HG03045 (cell line): Measurements from ENCODE around the gene GDF10.

Experiments used
- ATAC-seq: cut with Tn5 transposase; IDR thresholded peaks from one replicate; pipeline ENCODE4 v1.9.1; 2021; ENCODE audit warnings: mild to moderate bottlenecking, moderate library complexity; ENCODE audit not compliant: unreplicated experiment

Gene GDF10

GRCh38 chr10:47299611-47300428, at the start of gene GDF10:
TSS of gene GDF10 (plus strand) at chr10:47300197. CDS start at chr10:47300652, 455 bp downstream.
- no peak for ATAC-seq

DNA sequence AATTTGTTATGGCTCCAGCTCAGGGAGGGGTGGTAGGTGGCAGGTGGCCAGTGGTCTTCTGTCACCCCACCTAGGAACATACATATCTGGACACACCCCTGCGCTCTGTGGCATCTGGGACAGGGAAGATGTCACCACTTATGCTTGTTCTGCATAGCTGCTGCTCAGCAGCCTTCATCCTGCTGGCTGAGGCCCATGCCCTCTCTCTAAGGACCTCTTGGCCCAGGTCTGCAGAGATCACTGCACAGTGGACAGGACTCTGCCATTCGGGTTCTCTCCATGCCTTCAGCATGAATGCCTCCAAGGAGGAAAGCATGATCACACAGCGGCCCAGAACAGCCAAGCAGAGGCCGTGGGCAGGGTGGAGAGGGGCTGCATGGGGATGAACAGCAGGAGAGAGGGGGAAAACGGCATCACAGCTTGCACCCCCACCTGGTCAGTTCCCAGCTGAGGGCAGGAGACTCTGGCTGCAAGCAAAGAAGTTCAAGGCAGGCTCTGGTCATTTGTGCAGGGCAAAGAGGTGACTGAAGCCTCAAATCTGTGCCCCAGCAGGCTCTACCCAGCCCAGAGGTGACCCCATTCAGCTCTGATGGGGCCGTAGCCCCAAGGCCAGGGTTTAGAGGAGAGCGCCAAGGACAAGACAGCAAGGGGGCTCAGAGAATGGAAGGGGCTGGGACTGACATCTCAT, 47.8 kb upstream of the GDF10 start:
- no peak for ATAC-seq

DNA sequence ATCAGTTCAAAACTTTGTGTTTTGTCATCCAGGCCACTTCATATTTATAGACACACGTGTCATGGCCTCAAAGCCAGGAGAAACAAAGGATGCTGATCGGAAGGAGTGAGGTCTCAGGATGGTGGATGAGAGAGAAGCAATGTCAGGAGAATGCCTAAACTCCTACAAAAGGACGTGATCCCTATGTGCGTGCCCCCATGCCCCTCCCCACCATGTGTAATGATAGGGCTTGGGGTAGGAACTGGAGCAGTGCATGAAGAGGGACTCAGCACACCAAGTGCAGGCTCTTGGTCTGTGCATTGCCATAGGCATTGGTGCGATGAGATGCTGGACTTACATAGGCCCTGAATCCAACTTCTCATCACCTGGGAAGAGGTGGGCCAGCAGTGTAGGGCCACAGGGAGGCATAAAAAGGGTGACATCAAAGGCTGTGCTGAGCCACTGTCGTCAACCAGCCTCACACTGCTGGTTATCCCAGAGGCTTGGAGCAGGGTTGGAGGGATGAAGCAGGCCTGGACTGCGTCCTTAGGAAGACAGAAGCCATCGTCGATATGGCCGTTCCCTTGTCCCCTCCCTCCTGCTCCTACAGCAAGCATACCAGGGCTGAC, 46.9 kb upstream of the GDF10 start:
- ATAC-seq, result no peak

GRCh38 chr10:47253651-47254375, 46.2 kb upstream of the GDF10 start:
- no peak for ATAC-seq

DNA sequence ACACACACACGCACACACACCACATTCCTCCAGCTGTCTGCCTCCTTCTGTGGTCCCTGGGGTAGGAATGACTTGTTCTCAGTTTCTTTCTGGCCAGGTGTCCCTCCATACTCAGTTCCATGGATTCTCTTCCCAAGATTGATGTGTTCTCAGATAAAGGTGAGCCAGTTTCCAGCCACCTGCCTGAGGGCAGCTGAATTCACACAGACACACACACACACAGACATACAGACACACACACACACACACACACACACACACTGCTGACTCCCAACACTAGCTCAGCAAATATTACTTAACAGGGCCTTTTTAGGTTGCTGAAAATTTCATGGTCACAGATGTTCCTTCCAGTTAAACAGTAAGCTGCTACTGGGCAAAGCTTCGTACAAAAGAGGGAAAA, 45.4 kb upstream of the GDF10 start:
- no peak for ATAC-seq

- no peak for ATAC-seq
These were observed 44.8 kb upstream of the GDF10 start for GRCh38 chr10:47255033-47255813.

DNA sequence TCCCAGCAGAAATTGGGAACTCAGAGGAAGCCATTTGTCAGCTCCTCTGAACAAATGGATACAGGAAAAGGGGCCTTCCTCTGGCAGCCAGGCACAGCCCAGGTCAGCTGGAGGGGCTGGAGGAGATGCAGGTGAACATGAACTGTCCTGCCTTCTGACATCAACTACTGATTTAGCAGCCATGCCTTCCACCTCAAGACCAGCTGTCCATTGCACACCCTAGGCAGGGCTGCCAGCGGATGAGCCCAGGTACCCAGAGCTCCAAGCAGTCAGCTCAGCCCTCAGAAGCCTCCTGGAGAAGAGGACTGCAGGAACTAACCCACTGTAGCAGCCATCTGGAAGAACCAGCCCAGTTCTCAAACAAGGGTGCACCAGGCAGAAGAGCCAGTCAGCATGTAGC, 44.1 kb upstream of the GDF10 start:
- ATAC-seq, result no peak

GRCh38 chr10:47256751-47257336, 43.2 kb upstream of the GDF10 start:
- no peak for ATAC-seq

DNA sequence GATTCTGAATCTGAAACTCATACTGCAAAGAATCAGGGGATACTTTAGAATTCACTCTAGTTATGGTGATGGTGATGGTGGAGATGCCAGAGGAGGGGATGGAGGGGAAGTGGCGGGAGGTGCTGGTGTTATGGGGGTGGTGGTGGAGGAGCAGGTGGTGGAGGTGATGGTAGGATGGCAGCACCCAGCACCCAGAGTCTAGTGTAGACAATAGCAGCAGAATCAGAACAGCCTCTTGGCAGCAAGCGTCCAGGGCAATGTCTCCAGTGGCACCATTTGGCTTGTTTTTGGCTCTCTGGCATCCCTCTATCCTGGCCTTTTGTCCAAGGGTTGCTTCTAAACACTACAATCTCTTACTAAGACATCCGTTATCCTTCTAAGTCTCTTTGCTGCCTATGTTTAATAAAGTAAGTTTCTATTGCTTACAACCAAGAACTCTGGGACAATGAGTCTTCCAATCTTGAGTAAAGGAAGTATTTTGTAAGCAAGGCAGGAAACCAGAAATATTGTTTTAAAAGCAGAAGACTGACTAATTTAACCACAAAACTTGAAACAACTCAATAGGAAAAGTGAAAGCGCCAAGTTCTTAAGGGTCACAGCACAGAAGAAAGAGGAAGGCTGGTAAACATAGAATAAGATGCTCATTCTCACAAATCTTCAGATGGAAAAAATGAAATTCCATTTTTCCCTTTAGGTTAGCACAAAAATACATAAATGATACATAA, 42.4 kb upstream of the GDF10 start:
- no peak for ATAC-seq

DNA sequence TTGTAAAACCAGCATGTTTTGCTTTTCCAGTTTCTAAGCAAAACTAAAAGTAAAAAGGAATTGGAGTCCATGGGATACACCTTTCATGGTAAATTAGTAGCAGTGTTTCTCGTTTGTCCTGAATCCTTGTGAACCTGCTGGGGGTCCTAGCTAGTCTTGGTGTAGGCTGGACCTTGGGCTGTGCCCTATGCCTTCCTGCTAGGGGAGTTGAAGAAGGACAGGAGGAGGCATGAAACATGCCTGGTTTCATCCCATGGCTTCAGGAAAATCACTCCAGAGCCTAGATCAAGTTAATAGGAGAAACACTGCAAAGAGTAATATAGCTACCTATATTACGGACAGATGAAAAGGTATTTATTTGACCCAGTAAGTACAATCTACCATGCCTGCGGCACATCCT, 41.1 kb upstream of the GDF10 start:
- ATAC-seq, result no peak

DNA sequence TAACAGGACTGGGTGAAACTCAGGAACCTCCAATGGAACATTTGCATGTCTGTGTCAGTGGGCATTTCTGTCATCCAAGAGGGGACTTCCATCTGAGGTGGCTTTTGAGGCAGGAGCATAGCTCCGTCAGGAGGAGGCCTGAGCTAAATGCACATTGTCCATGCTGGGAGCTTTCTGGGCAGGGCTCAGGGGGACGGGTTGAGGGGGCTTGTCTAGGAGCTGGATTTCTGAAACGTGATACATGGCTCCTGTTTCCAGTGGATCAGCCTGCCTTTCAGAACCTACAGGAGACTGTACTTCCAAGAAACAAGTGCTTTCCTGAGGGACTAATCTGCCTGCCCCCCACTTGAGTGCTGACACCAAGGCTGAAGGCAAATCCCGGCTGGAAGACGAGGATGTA, 40.5 kb upstream of the GDF10 start:
- ATAC-seq, result no peak

GRCh38 chr10:47260505-47261111, 39.4 kb upstream of the GDF10 start:
- no peak for ATAC-seq

DNA sequence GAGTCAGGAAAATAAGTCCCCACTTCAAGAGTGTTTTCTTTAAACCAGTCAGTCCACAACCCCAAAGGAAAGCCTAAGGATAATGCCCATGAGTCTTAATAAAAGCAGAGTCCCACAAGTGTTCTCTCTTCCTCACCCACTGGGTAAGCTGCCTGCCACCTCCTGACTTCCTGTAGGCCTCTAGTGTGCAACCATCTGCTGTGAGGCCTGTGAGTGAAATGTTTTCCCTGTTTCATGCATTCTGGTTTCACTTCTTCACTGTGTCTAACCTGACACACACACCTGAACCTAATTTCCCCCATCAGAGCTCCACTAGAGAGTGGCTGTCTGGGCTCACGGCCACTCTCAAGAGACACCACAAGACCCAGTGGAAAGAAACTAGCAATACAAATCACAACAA, 38.9 kb upstream of the GDF10 start:
- ATAC-seq, result peak; percentile 93

DNA sequence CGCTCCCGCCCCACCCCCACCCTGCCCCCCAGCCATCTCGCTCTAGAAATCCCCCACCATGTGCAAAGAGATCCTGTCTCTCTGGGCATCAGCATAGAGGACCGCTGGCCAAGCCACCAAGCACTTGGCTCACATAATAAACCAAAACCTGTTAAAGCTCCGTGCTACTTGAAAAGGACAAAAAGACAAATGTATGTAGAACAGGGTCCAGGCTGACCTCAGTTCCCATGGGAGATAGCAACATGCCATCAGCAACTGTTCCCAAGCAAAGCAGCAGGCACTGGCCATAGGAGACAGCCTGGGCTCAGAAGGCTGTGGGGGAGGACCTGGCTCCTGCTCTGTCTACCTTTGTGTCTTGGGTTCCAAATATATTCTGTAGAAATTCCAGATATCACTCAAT, 38.4 kb upstream of the GDF10 start:
- no peak for ATAC-seq

DNA sequence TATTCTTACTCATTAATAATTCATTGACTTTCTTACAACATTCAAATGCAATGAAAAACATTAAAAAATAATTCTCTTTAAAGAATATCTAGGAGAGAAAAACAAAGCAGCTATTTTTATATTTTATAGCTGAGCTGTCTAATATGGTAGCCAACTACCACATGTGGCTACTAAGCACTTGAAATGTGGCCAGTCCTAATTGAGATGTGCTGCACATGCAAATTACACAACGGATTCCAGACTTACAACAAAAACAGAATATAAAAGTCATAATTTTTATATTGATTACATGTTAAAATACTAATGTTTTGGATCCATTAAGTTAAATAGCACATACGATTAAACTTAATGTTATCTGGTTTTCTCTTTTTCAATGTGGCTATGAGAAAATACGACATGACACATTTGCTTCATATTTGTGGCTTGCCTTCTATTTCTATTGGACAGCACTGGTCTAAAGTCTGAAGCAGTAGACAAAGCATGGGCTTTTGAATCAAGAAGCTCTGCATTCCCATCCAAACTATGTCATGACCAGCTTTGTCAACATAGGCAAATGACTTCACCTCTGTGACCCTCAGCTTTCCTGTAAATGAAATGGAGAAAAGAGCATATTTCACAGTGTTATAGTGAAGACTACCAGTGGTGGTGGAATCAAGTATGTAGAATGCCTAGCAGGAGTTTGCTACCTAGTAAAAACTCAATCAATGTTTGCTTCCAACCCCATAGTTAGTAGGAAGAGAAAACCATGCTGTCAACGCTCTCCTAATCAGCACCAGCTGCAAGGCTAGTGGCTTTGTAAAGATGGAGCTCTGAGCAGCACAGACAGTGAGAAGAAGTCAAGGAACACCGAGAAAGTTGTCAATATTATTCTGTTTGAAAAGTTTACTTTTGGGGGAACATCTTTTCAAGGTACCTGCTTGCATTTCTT, 37.1 kb upstream of the GDF10 start:
- no peak for ATAC-seq

DNA sequence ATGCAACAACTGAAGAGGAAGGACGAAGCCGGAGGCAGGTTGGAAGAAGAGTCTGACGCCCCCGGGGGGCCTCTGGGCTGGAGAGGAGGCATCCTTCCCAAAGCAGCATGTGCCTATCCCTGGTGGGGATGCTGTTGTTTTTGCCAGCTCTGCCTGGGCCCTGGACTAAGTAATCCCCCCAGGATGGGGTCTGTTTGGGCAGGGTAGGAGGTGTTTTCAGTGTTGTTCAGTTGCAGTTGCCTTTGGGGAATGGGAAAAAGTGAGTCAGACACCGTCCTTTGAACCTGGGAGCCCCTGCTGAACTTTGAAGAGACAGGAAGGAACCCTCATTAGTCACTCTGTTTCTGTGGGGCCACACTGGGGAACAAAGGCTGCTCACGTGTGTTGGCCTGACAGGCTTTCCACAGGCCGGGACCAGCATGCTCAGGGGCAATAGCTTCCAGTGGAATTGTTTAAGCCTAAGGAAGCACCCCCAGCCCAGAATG, 35.2 kb upstream of the GDF10 start:
- no peak for ATAC-seq

- no peak for ATAC-seq
These were observed 33.4 kb upstream of the GDF10 start for GRCh38 chr10:47266602-47267001.

DNA sequence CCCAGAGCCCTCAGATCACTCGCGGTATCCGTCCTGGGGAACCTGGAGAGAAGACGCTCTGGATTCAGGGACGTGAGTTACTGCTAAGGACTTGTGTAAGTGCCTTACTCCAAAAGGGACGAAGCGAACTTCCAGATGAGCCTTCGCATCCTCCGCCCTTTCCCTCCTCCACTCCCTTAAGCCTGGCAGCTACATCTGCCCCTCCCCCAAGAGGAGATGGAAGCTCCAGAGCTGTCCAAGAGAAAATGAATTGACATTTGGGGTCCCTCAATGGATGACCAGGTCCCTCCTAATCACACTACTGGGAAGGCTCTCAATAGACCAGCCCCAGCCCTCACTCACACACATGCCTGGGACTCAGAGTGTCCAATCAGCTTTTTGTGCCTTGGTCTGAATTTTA, 31.3 kb upstream of the GDF10 start:
- ATAC-seq, result no peak
